GM23338 (cell line): ENCODE measurements around the gene ULBP1. TPM values are rescaled to one million over a fixed set of nuclear protein-coding genes. Genes with fewer than 3 reads are reported as not detected.

Experiments used
- ATAC-seq: fragments of 200-7000 bp; cut with Tn5 transposase; 3 replicates; pipeline ENCODE4 v1.9.1; 2020
- DNase-seq: peaks from one replicate; pipeline ENCODE4 v3.0.0-alpha.2; 2015; ENCODE audit warnings: low spot score
- H2AFZ ChIP-seq: fragments of 200-600 bp; sonication (generic); 2 replicates; pipeline ENCODE4 v1.8.0; 2016; ENCODE audit warnings: antibody characterized with exemption, mild to moderate bottlenecking, moderate library complexity
- H3F3A ChIP-seq: fragments of 200-600 bp; sonication (generic); replicated peaks from 2 replicates; pipeline ENCODE4 v1.8.0; 2017; ENCODE audit warnings: antibody characterized with exemption, mixed run types, low read depth
- H3K27ac ChIP-seq: fragments of 200-600 bp; sonication (generic); 2 replicates; pipeline ENCODE4 v1.6.1; 2016; ENCODE audit warnings: low read depth
- H3K27me3 ChIP-seq: fragments of 200-600 bp; sonication (generic); 2 replicates; pipeline ENCODE4 v1.8.0; 2016; ENCODE audit warnings: mild to moderate bottlenecking, mixed run types, moderate library complexity; ENCODE audit not compliant: insufficient read depth
- H3K36me3 ChIP-seq: fragments of 200-600 bp; sonication (generic); 2 replicates; pipeline ENCODE4 v1.8.0; 2016; ENCODE audit warnings: mild to moderate bottlenecking; ENCODE audit not compliant: insufficient read depth
- H3K4me1 ChIP-seq: fragments of 200-600 bp; sonication (generic); 2 replicates; pipeline ENCODE4 v1.8.0; 2016; ENCODE audit warnings: mild to moderate bottlenecking, moderate library complexity; ENCODE audit not compliant: insufficient read depth
- H3K4me2 ChIP-seq: fragments of 200-600 bp; sonication (generic); 2 replicates; pipeline ENCODE4 v1.7.1; 2017; ENCODE audit warnings: mixed run types
- H3K4me3 ChIP-seq: fragments of 200-600 bp; sonication (generic); 2 replicates; pipeline ENCODE4 v1.6.1; 2016; ENCODE audit warnings: mixed run types
- H3K79me2 ChIP-seq: fragments of 200-600 bp; sonication (generic); replicated peaks from 2 replicates; pipeline ENCODE4 v1.8.0; 2017; ENCODE audit warnings: mild to moderate bottlenecking; ENCODE audit not compliant: insufficient read depth
- H3K9me2 ChIP-seq: fragments of 200-600 bp; sonication (generic); 2 replicates; pipeline ENCODE4 v1.8.0; 2017; ENCODE audit not compliant: insufficient read depth
- H4K20me1 ChIP-seq: fragments of 200-600 bp; sonication (generic); replicated peaks from 2 replicates; pipeline ENCODE4 v1.8.0; 2017; ENCODE audit warnings: mild to moderate bottlenecking; ENCODE audit not compliant: insufficient read depth
- H3K27ac Mint-ChIP-seq: 2 replicates; pipeline ENCODE4 v1.8.0; 2020; ENCODE audit warnings: inconsistent platforms, mild to moderate bottlenecking, moderate library complexity, mixed read lengths
- H3K27me3 Mint-ChIP-seq: 3 replicates; pipeline ENCODE4 v1.8.0; 2022; ENCODE audit warnings: low read depth, mild to moderate bottlenecking, moderate library complexity, mixed read lengths, inconsistent platforms; ENCODE audit not compliant: insufficient read depth, poor library complexity
- H3K36me3 Mint-ChIP-seq: 3 replicates; pipeline ENCODE4 v1.8.0; 2021; ENCODE audit warnings: low read depth, mild to moderate bottlenecking, inconsistent platforms, moderate library complexity, mixed read lengths
- H3K4me1 Mint-ChIP-seq: 3 replicates; pipeline ENCODE4 v1.8.0; 2020; ENCODE audit warnings: mild to moderate bottlenecking, inconsistent platforms, mixed read lengths
- H3K4me3 Mint-ChIP-seq: 3 replicates; pipeline ENCODE4 v1.8.0; 2021; ENCODE audit warnings: moderate library complexity, mild to moderate bottlenecking, inconsistent platforms, mixed read lengths
- H3K9me3 Mint-ChIP-seq: 3 replicates; pipeline ENCODE4 v1.8.0; 2020; ENCODE audit warnings: moderate library complexity, mild to moderate bottlenecking, inconsistent platforms, mixed read lengths
- CREB1 ChIP-seq: fragments of 250-450 bp; sonication (Bioruptor Pico); IDR thresholded peaks from 2 replicates; pipeline ENCODE4 v1.5.0; 2020; ENCODE audit warnings: low read depth, mild to moderate bottlenecking, moderate library complexity
- EZH2 ChIP-seq: fragments of 200-600 bp; sonication (generic); IDR thresholded peaks from one replicate; pipeline ENCODE4 v1.8.0; 2017; ENCODE audit warnings: antibody characterized with exemption, mild to moderate bottlenecking, low read depth; ENCODE audit not compliant: unreplicated experiment
- EZH2phosphoT487 ChIP-seq: fragments of 200-600 bp; sonication (generic); IDR thresholded peaks from one replicate; pipeline ENCODE4 v1.8.1; 2018; ENCODE audit warnings: antibody characterized with exemption; ENCODE audit not compliant: unreplicated experiment
- JUNB ChIP-seq: IDR thresholded peaks from one replicate; pipeline ENCODE4 v1.6.1; 2016; ENCODE audit warnings: antibody characterized with exemption; ENCODE audit not compliant: unreplicated experiment
- NANOG ChIP-seq: IDR thresholded peaks from 2 replicates; pipeline ENCODE4 v1.6.1; 2016; ENCODE audit warnings: antibody characterized with exemption, borderline replicate concordance
- POLR2AphosphoS5 ChIP-seq: IDR thresholded peaks from 2 replicates; pipeline ENCODE4 v1.6.1; 2016; ENCODE audit warnings: antibody characterized with exemption, low read depth
- STAT1 ChIP-seq: IDR thresholded peaks from one replicate; pipeline ENCODE4 v1.6.1; 2016; ENCODE audit warnings: antibody characterized with exemption; ENCODE audit not compliant: unreplicated experiment
- ZNF114 ChIP-seq: fragments of 250-450 bp; sonication (Bioruptor Pico); IDR thresholded peaks from 2 replicates; pipeline ENCODE4 v1.5.0; 2020; ENCODE audit warnings: mild to moderate bottlenecking, moderate library complexity
- ZNF331 ChIP-seq: fragments of 250-450 bp; sonication (Bioruptor Pico); IDR thresholded peaks from 2 replicates; pipeline ENCODE4 v1.5.0; 2020; ENCODE audit warnings: low read depth, mild to moderate bottlenecking, moderate library complexity
- polyA plus RNA-seq: library from polyadenylated mRNA; unstranded; fragments of >200 nt; fragmentation: Nextera tagmentation; extraction: Ambion mirVana; gene quantifications from 2 replicates; pipeline ENCODE4 v1.2.1, GENCODE V29; 2016
- total RNA-seq: library from RNA; depleted of rRNA; stranded (reverse); fragments of >200 nt; shearing (Covaris generic); gene quantifications from 2 replicates; pipeline ENCODE4 v1.2.3, GENCODE V29; 2014
- TF ChIP-seq, protein P1 (sequence below): IDR thresholded peaks from one replicate; pipeline ENCODE4 v1.6.1; 2018; ENCODE audit warnings: antibody characterized with exemption; ENCODE audit not compliant: unreplicated experiment
- TF ChIP-seq, protein P2 (sequence below): IDR thresholded peaks from 2 replicates; pipeline ENCODE4 v1.6.1; 2016; ENCODE audit warnings: antibody characterized with exemption
- TF ChIP-seq, protein P3 (sequence below): fragments of 250-450 bp; sonication (Bioruptor Pico); IDR thresholded peaks from 2 replicates; pipeline ENCODE4 v1.5.0; 2020; ENCODE audit warnings: mild to moderate bottlenecking, moderate library complexity
- TF ChIP-seq, protein P4 (sequence below), 2 experiments: fragments of 200-600 bp in 1 of 2; sonication (generic) in 1 of 2; conservative IDR thresholded peaks; 2 replicates each; pipeline versions ENCODE4 v1.5.1 to v1.6.1; 2016 to 2017; ENCODE audit warnings: antibody characterized with exemption in 2 of 2, low read depth in 2 of 2, mild to moderate bottlenecking in 2 of 2, moderate library complexity in 1 of 2

ULBP1 gene
- total and polyA plus RNA-seq, 2 experiments from 2014 or later, result 0.74 to 1.7 TPM

DNA sequence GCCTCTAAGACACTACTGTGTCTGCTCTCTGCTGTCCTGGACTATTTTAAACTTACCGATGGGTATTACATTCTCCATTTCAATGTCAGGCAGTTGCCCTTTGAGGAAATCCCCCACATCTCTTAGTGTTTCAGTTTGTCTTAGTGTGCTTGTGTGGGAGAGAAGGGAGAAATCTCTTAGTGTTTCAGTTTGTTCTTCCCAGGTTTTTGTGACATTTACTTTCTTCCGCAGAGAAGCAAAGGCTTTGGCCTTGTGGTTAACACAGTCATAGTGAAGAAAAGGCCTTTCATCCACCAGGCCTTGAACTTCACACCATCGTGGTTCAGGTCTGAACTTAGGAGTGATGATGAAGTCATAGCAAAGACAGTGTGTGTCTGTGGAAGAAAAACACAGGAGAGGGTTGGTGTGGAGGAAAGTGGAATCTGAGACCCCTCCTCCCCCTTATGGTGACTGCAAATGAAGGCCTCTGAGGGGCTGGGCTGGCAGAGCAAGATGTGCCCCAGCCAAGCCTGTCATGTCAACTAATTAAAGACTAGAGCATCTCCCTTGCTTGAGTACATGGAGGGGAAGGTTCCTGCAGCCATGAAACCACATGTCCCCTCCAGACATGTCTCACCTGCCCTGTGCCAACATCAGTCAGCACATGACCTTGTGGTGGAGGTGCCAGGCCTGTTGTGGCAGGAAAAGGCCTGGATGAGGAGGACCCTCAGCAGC, 37.7 kb downstream of the ULBP1 start:
- Histone ChIP-seq H3K36me3 (no peaks in the 10 kb centered on the region), H3K27ac (no peak overlapping the region), H3K27me3 (peaks cover 52% of the 10 kb centered on the region), H4K20me1 (no peaks in the 10 kb centered on the region), H3K9me2 (no peaks in the 10 kb centered on the region), H3K4me2 (no peak overlapping the region), H3K4me3 (no peak overlapping the region), H3K4me1 (no peaks in the 10 kb centered on the region), H2AFZ (no peak overlapping the region), H3K79me2 (no peaks in the 10 kb centered on the region), H3F3A (no peaks in the 10 kb centered on the region)
- Mint-ChIP-seq H3K4me3 (no peak overlapping the region), H3K27me3 (peaks cover 44% of the 10 kb centered on the region), H3K4me1 (peaks cover 7% of the 10 kb centered on the region), H3K36me3 (peaks cover 3% of the 10 kb centered on the region; the same call in 1 of the 3 replicates), H3K9me3 (no peaks in the 10 kb centered on the region; the same call in 2 of the 3 replicates), H3K27ac (no peak overlapping the region)
- DNase-seq (no peak), ATAC-seq (no peak)
- TF ChIP-seq, protein P1, sequence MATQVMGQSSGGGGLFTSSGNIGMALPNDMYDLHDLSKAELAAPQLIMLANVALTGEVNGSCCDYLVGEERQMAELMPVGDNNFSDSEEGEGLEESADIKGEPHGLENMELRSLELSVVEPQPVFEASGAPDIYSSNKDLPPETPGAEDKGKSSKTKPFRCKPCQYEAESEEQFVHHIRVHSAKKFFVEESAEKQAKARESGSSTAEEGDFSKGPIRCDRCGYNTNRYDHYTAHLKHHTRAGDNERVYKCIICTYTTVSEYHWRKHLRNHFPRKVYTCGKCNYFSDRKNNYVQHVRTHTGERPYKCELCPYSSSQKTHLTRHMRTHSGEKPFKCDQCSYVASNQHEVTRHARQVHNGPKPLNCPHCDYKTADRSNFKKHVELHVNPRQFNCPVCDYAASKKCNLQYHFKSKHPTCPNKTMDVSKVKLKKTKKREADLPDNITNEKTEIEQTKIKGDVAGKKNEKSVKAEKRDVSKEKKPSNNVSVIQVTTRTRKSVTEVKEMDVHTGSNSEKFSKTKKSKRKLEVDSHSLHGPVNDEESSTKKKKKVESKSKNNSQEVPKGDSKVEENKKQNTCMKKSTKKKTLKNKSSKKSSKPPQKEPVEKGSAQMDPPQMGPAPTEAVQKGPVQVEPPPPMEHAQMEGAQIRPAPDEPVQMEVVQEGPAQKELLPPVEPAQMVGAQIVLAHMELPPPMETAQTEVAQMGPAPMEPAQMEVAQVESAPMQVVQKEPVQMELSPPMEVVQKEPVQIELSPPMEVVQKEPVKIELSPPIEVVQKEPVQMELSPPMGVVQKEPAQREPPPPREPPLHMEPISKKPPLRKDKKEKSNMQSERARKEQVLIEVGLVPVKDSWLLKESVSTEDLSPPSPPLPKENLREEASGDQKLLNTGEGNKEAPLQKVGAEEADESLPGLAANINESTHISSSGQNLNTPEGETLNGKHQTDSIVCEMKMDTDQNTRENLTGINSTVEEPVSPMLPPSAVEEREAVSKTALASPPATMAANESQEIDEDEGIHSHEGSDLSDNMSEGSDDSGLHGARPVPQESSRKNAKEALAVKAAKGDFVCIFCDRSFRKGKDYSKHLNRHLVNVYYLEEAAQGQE, result no peak
- TF ChIP-seq CREB1 (CRISPR knock-in tag) (no peak), JUNB (no peak), EZH2 (no peak), NANOG (no peak), ZNF331 (CRISPR knock-in tag) (no peak), EZH2phosphoT487 (no peak), POLR2AphosphoS5 (no peak), STAT1 (no peak), ZNF114 (no peak)
- TF ChIP-seq, protein P2, sequence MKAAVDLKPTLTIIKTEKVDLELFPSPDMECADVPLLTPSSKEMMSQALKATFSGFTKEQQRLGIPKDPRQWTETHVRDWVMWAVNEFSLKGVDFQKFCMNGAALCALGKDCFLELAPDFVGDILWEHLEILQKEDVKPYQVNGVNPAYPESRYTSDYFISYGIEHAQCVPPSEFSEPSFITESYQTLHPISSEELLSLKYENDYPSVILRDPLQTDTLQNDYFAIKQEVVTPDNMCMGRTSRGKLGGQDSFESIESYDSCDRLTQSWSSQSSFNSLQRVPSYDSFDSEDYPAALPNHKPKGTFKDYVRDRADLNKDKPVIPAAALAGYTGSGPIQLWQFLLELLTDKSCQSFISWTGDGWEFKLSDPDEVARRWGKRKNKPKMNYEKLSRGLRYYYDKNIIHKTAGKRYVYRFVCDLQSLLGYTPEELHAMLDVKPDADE, result no peak
- TF ChIP-seq, protein P3, sequence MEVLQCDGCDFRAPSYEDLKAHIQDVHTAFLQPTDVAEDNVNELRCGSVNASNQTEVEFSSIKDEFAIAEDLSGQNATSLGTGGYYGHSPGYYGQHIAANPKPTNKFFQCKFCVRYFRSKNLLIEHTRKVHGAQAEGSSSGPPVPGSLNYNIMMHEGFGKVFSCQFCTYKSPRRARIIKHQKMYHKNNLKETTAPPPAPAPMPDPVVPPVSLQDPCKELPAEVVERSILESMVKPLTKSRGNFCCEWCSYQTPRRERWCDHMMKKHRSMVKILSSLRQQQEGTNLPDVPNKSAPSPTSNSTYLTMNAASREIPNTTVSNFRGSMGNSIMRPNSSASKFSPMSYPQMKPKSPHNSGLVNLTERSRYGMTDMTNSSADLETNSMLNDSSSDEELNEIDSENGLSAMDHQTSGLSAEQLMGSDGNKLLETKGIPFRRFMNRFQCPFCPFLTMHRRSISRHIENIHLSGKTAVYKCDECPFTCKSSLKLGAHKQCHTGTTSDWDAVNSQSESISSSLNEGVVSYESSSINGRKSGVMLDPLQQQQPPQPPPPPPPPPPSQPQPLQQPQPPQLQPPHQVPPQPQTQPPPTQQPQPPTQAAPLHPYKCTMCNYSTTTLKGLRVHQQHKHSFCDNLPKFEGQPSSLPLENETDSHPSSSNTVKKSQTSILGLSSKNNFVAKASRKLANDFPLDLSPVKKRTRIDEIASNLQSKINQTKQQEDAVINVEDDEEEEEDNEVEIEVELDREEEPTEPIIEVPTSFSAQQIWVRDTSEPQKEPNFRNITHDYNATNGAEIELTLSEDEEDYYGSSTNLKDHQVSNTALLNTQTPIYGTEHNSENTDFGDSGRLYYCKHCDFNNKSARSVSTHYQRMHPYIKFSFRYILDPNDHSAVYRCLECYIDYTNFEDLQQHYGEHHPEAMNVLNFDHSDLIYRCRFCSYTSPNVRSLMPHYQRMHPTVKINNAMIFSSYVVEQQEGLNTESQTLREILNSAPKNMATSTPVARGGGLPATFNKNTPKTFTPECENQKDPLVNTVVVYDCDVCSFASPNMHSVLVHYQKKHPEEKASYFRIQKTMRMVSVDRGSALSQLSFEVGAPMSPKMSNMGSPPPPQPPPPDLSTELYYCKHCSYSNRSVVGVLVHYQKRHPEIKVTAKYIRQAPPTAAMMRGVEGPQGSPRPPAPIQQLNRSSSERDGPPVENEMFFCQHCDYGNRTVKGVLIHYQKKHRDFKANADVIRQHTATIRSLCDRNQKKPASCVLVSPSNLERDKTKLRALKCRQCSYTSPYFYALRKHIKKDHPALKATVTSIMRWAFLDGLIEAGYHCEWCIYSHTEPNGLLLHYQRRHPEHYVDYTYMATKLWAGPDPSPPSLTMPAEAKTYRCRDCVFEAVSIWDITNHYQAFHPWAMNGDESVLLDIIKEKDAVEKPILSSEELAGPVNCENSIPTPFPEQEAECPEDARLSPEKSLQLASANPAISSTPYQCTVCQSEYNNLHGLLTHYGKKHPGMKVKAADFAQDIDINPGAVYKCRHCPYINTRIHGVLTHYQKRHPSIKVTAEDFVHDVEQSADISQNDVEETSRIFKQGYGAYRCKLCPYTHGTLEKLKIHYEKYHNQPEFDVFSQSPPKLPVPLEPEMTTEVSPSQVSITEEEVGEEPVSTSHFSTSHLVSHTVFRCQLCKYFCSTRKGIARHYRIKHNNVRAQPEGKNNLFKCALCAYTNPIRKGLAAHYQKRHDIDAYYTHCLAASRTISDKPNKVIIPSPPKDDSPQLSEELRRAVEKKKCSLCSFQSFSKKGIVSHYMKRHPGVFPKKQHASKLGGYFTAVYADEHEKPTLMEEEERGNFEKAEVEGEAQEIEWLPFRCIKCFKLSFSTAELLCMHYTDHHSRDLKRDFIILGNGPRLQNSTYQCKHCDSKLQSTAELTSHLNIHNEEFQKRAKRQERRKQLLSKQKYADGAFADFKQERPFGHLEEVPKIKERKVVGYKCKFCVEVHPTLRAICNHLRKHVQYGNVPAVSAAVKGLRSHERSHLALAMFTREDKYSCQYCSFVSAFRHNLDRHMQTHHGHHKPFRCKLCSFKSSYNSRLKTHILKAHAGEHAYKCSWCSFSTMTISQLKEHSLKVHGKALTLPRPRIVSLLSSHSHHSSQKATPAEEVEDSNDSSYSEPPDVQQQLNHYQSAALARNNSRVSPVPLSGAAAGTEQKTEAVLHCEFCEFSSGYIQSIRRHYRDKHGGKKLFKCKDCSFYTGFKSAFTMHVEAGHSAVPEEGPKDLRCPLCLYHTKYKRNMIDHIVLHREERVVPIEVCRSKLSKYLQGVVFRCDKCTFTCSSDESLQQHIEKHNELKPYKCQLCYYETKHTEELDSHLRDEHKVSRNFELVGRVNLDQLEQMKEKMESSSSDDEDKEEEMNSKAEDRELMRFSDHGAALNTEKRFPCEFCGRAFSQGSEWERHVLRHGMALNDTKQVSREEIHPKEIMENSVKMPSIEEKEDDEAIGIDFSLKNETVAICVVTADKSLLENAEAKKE (CRISPR knock-in tag), result no peak
- TF ChIP-seq, protein P4, sequence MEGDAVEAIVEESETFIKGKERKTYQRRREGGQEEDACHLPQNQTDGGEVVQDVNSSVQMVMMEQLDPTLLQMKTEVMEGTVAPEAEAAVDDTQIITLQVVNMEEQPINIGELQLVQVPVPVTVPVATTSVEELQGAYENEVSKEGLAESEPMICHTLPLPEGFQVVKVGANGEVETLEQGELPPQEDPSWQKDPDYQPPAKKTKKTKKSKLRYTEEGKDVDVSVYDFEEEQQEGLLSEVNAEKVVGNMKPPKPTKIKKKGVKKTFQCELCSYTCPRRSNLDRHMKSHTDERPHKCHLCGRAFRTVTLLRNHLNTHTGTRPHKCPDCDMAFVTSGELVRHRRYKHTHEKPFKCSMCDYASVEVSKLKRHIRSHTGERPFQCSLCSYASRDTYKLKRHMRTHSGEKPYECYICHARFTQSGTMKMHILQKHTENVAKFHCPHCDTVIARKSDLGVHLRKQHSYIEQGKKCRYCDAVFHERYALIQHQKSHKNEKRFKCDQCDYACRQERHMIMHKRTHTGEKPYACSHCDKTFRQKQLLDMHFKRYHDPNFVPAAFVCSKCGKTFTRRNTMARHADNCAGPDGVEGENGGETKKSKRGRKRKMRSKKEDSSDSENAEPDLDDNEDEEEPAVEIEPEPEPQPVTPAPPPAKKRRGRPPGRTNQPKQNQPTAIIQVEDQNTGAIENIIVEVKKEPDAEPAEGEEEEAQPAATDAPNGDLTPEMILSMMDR (conservative IDR thresholded peaks at IDR 0.05; ENCODE audit: low read depth in 2 of 2), result no peak
